ENCODE measurements around the gene ZBTB9. TPM values are rescaled to one million over a fixed set of nuclear protein-coding genes. Genes with fewer than 3 reads are reported as not detected.

Gene ZBTB9
- polyA plus RNA-seq, 3 donors = 0.42 to 2.0 (median 1.1) TPM

GRCh38 chr6:33497157-33497556 is 42.8 kb downstream of the ZBTB9 start:
- H3K79me2 ChIP-seq (ENCODE audit: insufficient read depth, low read length) = no peaks in the 10 kb centered on the region
- Mint-ChIP-seq H3K36me3 (no peaks in the 10 kb centered on the region), H3K27ac (no peak overlapping the region), H3K4me1 (no peaks in the 10 kb centered on the region), H3K9me3 (peaks cover 0 to 2% (median 0%) of the 10 kb centered on the region in 7 donors), H3K27me3 (ENCODE audit: low read depth in 3 of 3) (peaks cover 4 to 10% (median 8%) of the 10 kb centered on the region in 3 donors), H3K4me3 (no peak overlapping the region)
- no peak overlapping the region for H3K4me2 ChIP-seq (replicated peaks; ENCODE audit: extremely low read depth, low read length, poor library complexity, severe bottlenecking)
- H3K27me3 ChIP-seq (ENCODE audit: control insufficient read depth in 2 of 2, insufficient read depth in 2 of 2, low read length in 2 of 2) = no peaks in the 10 kb centered on the region
- WGBS (ENCODE audit: insufficient coverage) = 98% methylated on average over 6 of the region's 7 CpGs
- no peaks in the 10 kb centered on the region for H3K4me1 ChIP-seq (ENCODE audit: control insufficient read depth in 1 of 2, insufficient read depth in 2 of 2, low read length in 2 of 2)
- H2AFZ ChIP-seq (ENCODE audit: insufficient read depth, low read depth, low read length, poor library complexity, severe bottlenecking) = no peak overlapping the region
- no peak for TF ChIP-seq CTCF (IDR thresholded peaks at IDR 0.05)
- no peak overlapping the region for H3K9ac ChIP-seq (ENCODE audit: insufficient read depth, low read length, poor library complexity, severe bottlenecking)
- H4K20me1 ChIP-seq (ENCODE audit: insufficient read depth, low read length) = no peaks in the 10 kb centered on the region
- H3K9me3 ChIP-seq (replicated peaks in 1 of 2; ENCODE audit: control insufficient read depth in 1 of 2, insufficient read depth in 1 of 2, low read length in 2 of 2) = no peaks in the 10 kb centered on the region
- no peak for DNase-seq
- H3K27ac ChIP-seq (ENCODE audit: low read depth in 1 of 2, low read length in 2 of 2) = no peak overlapping the region
- H3K4me3 ChIP-seq (replicated peaks in 1 of 3; ENCODE audit: low read depth in 2 of 3, low read length in 3 of 3) = no peak overlapping the region
- H3K36me3 ChIP-seq (replicated peaks in 1 of 2; ENCODE audit: control insufficient read depth in 1 of 2, insufficient read depth in 2 of 2, low read length in 2 of 2) = no peaks in the 10 kb centered on the region
- intact Hi-C loops (cut with micrococcal nuclease) = no loop called here

- no peaks in the 10 kb centered on the region for H3K36me3 ChIP-seq (replicated peaks in 1 of 2; ENCODE audit: control insufficient read depth in 1 of 2, insufficient read depth in 2 of 2, low read length in 2 of 2)
- H3K27ac ChIP-seq (ENCODE audit: low read depth in 1 of 2, low read length in 2 of 2) = no peak overlapping the region
- peaks cover 0 to 3% (median 0%) of the 10 kb centered on the region in 3 donors for H3K27me3 Mint-ChIP-seq (ENCODE audit: low read depth in 3 of 3)
- peaks cover 0 to 12% of the 10 kb centered on the region in 2 donors for H3K9me3 ChIP-seq (replicated peaks in 1 of 2; ENCODE audit: control insufficient read depth in 1 of 2, insufficient read depth in 1 of 2, low read length in 2 of 2)
- no peaks in the 10 kb centered on the region for H3K79me2 ChIP-seq (ENCODE audit: insufficient read depth, low read length)
- no peak for DNase-seq
- no peaks in the 10 kb centered on the region for H3K4me1 ChIP-seq (ENCODE audit: control insufficient read depth in 1 of 2, insufficient read depth in 2 of 2, low read length in 2 of 2)
- H3K4me3 ChIP-seq (replicated peaks in 1 of 3; ENCODE audit: low read depth in 2 of 3, low read length in 3 of 3) = no peak overlapping the region
- H3K36me3 Mint-ChIP-seq = no peaks in the 10 kb centered on the region
- H3K9me3 Mint-ChIP-seq = peaks cover 2 to 10% (median 7%) of the 10 kb centered on the region in 7 donors
- TF ChIP-seq CTCF (IDR thresholded peaks at IDR 0.05) = no peak
- no peak overlapping the region for H2AFZ ChIP-seq (ENCODE audit: insufficient read depth, low read depth, low read length, poor library complexity, severe bottlenecking)
- 92% methylated on average over 21 of the region's 23 CpGs for WGBS (ENCODE audit: insufficient coverage)
- no peak overlapping the region for H3K9ac ChIP-seq (ENCODE audit: insufficient read depth, low read length, poor library complexity, severe bottlenecking)
- H3K4me1 Mint-ChIP-seq = peaks cover 4% of the 10 kb centered on the region
- intact Hi-C loops (cut with micrococcal nuclease) = no loop called here
- no peaks in the 10 kb centered on the region for H3K27me3 ChIP-seq (ENCODE audit: control insufficient read depth in 2 of 2, insufficient read depth in 2 of 2, low read length in 2 of 2)
- no peaks in the 10 kb centered on the region for H4K20me1 ChIP-seq (ENCODE audit: insufficient read depth, low read length)
- no peak overlapping the region for H3K4me3 Mint-ChIP-seq
- H3K27ac Mint-ChIP-seq = no peak overlapping the region
- no peak overlapping the region for H3K4me2 ChIP-seq (replicated peaks; ENCODE audit: extremely low read depth, low read length, poor library complexity, severe bottlenecking)
These were observed 48.1 kb downstream of the ZBTB9 start for GRCh38 chr6:33502486-33502885.
